Measurements from ENCODE around the gene TTC32.

TTC32 gene

GRCh38 chr2:19876751-19877150 lies 25.0 kb downstream of the TTC32 start:
- no peak for DNase-seq (ENCODE audit: low read depth)

- DNase-seq (ENCODE audit: low read depth), result no peak
Observed at GRCh38 chr2:19875280-19875679, 26.5 kb downstream of the TTC32 start.

- DNase-seq (ENCODE audit: low read depth), result no peak
Observed at GRCh38 chr2:19874726-19875125, 27.1 kb downstream of the TTC32 start.

- DNase-seq (ENCODE audit: low read depth), result no peak
Observed at GRCh38 chr2:19873014-19873413, 28.8 kb downstream of the TTC32 start.

GRCh38 chr2:19872302-19872701 lies 29.5 kb downstream of the TTC32 start:
- no peak for DNase-seq (ENCODE audit: low read depth)

- no peak for DNase-seq (ENCODE audit: low read depth)
Observed at GRCh38 chr2:19871836-19872235, 29.9 kb downstream of the TTC32 start.

- DNase-seq (ENCODE audit: low read depth), result no peak
Observed at GRCh38 chr2:19870792-19871191, 31.0 kb downstream of the TTC32 start.

- peak; percentile 45 for DNase-seq (ENCODE audit: low read depth)
Observed at GRCh38 chr2:19868701-19869580, 32.8 kb downstream of the TTC32 start.

GRCh38 chr2:19868224-19868623 lies 33.6 kb downstream of the TTC32 start:
- no peak for DNase-seq (ENCODE audit: low read depth)

- DNase-seq (ENCODE audit: low read depth), result no peak
Observed at GRCh38 chr2:19866771-19867170, 35.0 kb downstream of the TTC32 start.

GRCh38 chr2:19865151-19865550 lies 36.6 kb downstream of the TTC32 start:
- no peak for DNase-seq (ENCODE audit: low read depth)

GRCh38 chr2:19864381-19864780 lies 37.4 kb downstream of the TTC32 start:
- no peak for DNase-seq (ENCODE audit: low read depth)

- DNase-seq (ENCODE audit: low read depth), result peak; percentile 48
Observed at GRCh38 chr2:19863303-19864041, 38.3 kb downstream of the TTC32 start.

- no peak for DNase-seq (ENCODE audit: low read depth)
Observed at GRCh38 chr2:19861813-19862212, 40.0 kb downstream of the TTC32 start.

- no peak for DNase-seq (ENCODE audit: low read depth)
Observed at GRCh38 chr2:19860022-19860421, 41.8 kb downstream of the TTC32 start.

- no peak for DNase-seq (ENCODE audit: low read depth)
Observed at GRCh38 chr2:19859565-19859964, 42.2 kb downstream of the TTC32 start.

GRCh38 chr2:19857806-19858205 lies 44.0 kb downstream of the TTC32 start:
- no peak for DNase-seq (ENCODE audit: low read depth)

- DNase-seq (ENCODE audit: low read depth), result no peak
Observed at GRCh38 chr2:19857100-19857499, 44.7 kb downstream of the TTC32 start.

GRCh38 chr2:19855542-19856431 lies 46.0 kb downstream of the TTC32 start:
- no peak for DNase-seq (ENCODE audit: low read depth)

GRCh38 chr2:19854596-19855541 lies 46.9 kb downstream of the TTC32 start:
- DNase-seq (ENCODE audit: low read depth), result no peak

- DNase-seq (ENCODE audit: low read depth), result no peak
Observed at GRCh38 chr2:19851116-19851695, 50.6 kb downstream of the TTC32 start.

Data from stimulated activated CD8-positive, alpha-beta memory T cell treated with anti-CD3 and anti-CD28 coated beads, Interleukin-7, amount 100 ng/mL, for 24 hours (primary cell).